SK-N-MC (cell line): ENCODE measurements around the gene SOS2.

Source experiments
- EZH2 ChIP-seq: fragments of 200-600 bp; sonication (generic); IDR thresholded peaks from one replicate; pipeline ENCODE4 v1.6.1; 2017; ENCODE audit warnings: antibody characterized with exemption
- FOXP2 ChIP-seq: optimal IDR thresholded peaks from 2 replicates; pipeline ENCODE3; 2011; ENCODE audit warnings: mild to moderate bottlenecking, moderate library complexity; ENCODE audit not compliant: insufficient read depth; ENCODE audit errors: extremely low read length, control extremely low read depth
- POLR2AphosphoS5 ChIP-seq: IDR thresholded peaks from 2 replicates; pipeline ENCODE4 v1.6.1; 2012; ENCODE audit warnings: mild to moderate bottlenecking, low read depth, low read length, borderline replicate concordance

DNA sequence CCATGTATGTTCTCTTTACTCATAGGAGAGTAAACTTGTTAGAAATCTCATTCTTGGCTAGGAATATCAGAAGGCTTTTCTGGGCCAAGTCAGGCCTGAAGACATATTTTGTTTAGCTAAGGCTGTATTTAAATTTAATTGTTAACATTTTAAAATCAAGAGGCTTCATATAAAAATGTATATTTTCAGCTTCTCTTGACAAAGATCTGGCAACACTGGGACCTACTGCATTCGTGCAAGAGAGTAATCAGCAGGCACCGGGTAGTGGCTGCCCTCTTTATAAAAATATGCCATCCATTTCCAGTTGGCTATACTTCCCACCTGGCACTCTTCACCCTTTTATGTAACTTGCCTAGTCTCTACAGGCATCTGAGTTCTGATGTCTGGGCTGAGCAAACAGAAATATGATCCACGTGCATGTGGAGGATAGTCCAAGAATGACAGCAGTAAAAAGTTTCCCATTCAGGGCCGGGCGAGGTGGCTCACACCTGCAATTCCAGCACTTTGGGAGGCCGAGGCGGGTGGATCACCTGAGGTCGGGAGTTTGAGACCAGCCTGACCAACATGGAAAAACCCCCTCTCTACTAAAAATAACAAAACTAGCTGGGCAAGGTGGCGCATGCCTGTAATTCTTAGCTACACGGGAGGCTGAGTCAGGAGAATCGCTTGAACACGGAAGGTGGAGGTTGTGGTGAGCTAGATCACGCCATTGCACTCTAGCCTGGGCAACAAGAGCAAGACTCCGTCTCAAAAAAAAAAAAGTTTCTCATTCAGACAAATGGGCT, 2.0 kb upstream of the SOS2 start:
- TF ChIP-seq POLR2AphosphoS5 (no peak), EZH2 (no peak), FOXP2 (no peak)
